ES-I3 (cell line): ENCODE results near the gene KLHDC7B.

Experiments used
- H3K36me3 ChIP-seq: 2 replicates; pipeline ENCODE4 v1.6.1; 2013; ENCODE audit warnings: mild to moderate bottlenecking, low read length, control low read depth, moderate library complexity; ENCODE audit not compliant: insufficient read depth
- H3K4me1 ChIP-seq: 2 replicates; pipeline ENCODE4 v1.6.1; 2013; ENCODE audit warnings: mild to moderate bottlenecking, control low read depth, low read length; ENCODE audit not compliant: insufficient read depth
- H3K9ac ChIP-seq: 2 replicates; pipeline ENCODE4 v1.6.1; 2013; ENCODE audit warnings: low read depth, mild to moderate bottlenecking, low read length, moderate library complexity
- H3K9me3 ChIP-seq: 2 replicates; pipeline ENCODE4 v1.6.1; 2013; ENCODE audit warnings: mild to moderate bottlenecking, low read length, moderate library complexity; ENCODE audit not compliant: control insufficient read depth, insufficient read depth

Gene KLHDC7B

DNA sequence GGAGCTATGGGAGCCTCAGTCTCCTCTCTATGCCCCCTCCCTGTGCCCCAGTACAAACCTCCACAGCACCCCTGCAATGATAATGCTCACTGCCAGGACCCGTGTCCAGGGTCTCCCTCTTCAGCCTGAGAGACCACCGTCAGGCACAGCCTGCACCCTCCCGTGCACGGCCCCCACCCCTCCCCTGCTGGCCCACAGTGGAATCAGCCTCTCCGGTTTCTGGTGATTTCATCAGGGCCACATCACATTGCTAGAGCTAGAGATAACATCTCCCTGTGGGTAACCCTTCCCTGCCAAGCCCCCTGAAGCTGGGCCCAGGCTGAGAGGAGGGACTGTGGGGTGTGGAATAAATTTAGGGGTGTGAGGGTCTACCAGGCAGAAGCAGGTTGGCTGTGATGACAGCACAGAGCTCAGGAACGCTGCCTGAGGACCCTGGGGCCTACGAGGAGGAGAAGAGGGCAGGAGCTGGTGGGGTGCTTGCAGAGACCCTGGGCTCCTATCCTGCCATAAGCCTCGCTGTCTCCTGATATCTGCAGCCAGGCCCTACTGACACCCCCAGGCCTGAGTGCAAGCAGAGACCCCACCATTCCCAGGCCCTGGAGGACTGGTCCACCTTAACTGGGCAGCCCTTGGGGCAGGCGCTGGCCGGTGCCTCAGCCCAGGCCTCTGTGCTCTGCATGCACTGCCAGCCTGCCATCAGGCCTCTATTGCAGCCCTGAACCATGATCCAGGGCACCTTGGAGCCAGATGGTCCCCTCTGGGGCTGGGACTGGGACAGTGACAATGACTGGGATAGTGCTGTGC, at the start of gene KLHDC7B:
TSS of gene KLHDC7B (plus strand) at position 378 of the 804 bp plus-strand sequence. CDS start at position 723, 345 bp downstream.
- no peaks in the 10 kb centered on the region for H3K9me3 ChIP-seq
- no peaks in the 10 kb centered on the region for H3K4me1 ChIP-seq
- no peak within 1 kb of the TSS for H3K9ac ChIP-seq
- no peaks in the 10 kb centered on the region for H3K36me3 ChIP-seq

DNA sequence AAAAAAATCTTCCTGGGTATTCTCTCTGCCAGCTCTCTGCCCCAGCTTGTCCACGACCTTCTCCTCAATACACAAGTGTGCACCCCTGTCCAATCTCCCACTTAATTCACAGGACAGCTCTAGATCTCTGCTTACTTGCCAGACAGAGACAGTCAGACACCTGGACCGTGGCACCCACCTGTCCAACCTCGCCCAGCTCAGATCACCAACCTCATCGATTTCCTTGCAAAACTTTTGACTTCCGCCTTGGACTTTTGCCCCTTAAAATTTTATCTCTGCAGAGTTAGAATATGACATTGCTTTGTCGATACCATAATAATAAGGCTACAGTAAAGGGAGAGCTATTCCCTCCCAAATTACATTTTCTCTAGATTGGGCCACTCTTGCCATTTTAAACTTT, 48.6 kb upstream of the KLHDC7B start:
- Histone ChIP-seq H3K9me3 (no peaks in the 10 kb centered on the region), H3K36me3 (no peaks in the 10 kb centered on the region), H3K9ac (no peak overlapping the region), H3K4me1 (peaks cover 5% of the 10 kb centered on the region; the same call in 1 of the 2 replicates)

DNA sequence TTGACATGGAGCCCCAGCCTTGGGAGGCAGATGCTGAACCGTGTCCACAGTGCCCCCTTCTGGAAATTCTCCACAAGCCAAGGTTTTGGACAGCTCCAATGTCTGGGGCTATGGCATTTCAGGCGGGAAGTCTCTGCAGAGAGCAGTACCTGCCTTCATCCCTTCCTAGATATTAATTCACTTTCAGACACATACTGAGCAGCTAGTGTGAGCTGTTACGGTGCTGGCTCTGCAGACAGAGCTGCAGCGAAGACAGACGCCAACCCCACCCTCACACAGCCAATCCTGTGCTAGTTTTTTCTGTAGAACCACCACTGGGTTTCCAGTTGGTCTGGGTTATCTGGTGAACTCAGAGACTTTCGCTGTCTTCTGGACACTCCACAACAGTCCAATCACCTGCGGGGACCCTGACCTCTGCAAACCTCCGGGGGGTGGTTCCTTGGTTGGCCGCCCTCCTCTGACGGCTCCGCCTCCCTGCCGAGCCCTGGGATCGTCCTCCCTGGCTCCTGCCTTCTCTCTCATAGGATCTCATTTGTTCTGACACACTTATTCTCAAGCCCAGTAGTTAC, 47.3 kb upstream of the KLHDC7B start:
- no peaks in the 10 kb centered on the region for H3K9me3 ChIP-seq
- H3K9ac ChIP-seq: peak overlapping the region; percentile 40; the same call in 1 of the 2 replicates
- H3K4me1 ChIP-seq: peaks cover 5% of the 10 kb centered on the region; the same call in 1 of the 2 replicates
- H3K36me3 ChIP-seq: no peaks in the 10 kb centered on the region

DNA sequence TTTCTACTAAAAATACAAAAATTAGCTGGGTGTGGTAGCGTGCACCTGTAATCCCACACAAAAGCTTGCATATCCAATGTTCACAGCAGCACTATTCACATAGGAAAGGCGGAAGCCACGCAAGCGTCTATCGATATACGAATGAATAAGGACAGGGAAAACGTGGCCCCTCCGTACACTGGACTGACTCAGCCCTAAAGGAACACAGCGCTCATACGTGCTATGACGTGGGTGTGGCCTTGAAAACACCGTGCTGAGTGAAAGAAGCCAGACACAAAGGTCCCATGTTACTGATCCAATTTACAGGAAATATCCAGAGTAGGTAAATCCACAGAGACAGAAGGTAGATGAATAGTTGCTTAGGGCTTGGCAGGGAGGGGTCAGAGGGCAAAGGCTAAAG, 45.2 kb upstream of the KLHDC7B start:
- Histone ChIP-seq H3K4me1 (peaks cover 5% of the 10 kb centered on the region; the same call in 1 of the 2 replicates), H3K9me3 (no peaks in the 10 kb centered on the region), H3K9ac (no peak overlapping the region), H3K36me3 (no peaks in the 10 kb centered on the region)

DNA sequence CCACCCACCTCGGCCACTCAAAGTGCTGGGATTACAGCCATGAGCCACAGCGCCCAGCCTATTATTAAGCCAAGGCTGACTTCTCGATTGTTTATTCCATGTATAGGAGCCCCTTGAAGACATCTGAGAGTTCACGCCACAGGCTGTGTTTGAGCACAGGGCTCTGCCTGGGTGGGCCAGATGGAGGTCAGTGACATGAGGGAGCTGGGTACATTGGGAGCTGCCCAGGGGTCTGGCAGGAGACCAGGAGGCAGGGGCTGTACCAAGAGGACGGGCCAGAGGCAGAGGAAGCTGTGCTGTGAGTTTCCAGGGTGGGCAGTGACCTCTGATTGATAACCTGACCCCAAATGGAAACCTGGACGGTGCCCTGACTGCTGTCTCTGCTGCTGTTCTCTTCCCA, 43.6 kb upstream of the KLHDC7B start:
- Histone ChIP-seq H3K4me1 (peaks cover 5% of the 10 kb centered on the region), H3K9me3 (no peaks in the 10 kb centered on the region), H3K9ac (no peak overlapping the region), H3K36me3 (no peaks in the 10 kb centered on the region)

DNA sequence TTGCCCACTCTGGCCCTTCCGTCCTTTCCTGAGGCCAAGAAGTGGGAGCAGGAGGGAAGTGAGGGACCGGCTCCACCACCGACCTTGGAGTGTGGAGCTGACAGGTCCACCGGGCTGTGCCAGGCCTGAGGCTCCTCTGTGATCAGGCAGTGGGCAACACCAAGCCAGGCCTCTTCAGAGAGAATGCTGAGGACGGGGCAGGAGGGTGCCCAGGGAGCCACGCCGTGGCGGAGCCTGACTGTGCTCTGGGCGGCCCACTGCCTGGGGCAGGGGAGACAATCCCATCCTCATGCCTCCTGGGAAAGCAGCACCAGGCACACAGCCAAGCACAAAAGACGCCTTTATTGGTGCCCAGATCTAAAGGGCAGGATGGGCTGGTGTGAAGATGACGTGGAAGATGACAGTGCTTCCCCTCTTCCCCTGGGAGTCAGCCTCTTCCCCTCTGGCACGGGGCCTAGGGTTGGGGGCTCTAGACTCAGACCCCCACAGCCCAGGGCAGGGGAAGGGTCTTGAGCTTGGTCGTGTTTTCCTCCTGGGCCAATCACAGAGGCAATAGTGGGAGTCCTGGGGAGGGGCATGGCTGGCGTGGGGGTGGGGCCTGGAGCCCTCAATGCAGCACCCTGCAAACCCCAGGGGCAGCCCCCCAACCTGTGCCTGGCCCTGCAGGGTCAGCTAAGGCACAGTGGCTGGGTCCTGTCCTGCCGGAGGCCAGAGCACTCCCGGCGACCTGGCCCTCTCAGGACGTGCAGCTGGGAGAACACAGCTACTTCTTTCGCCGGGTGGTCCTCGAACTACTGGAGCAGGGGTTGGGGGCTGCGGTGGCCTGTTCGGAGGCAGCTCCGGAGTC, 42.8 kb upstream of the KLHDC7B start:
- Histone ChIP-seq H3K4me1 (peaks cover 5% of the 10 kb centered on the region), H3K9ac (no peak overlapping the region), H3K36me3 (no peaks in the 10 kb centered on the region), H3K9me3 (no peaks in the 10 kb centered on the region)

DNA sequence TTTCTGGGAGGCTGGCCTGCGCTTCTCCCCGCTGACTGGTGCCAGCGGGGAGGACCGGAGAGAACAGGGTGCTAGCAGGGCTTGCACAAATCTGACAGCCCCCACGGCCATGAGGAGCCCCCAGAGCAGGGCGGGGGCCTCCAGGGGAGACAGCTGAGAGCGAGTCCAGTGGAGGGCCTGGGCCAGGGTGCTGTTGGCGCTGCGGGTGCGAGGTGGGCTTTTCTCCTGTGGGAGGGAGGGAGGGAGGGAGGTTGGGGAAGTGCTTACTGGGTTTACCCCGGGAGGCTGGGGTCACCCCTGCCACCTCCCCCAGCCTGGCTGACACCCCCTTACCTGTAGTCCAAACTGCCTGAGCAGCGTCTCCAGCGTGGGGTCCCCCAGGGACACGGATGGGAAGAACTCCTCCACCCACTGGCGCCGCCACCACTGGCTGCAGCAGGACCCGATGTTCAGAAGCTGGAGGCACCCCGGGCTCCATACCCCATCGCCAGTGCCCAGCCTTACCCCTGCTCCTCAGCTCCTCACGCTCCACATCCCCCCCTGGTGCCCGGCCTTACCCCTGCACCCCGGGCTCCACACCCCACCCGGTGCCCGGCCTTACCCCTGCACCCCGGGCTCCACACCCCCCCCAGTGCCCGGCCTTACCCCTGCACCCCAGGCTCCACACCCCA, 42.1 kb upstream of the KLHDC7B start:
- Histone ChIP-seq H3K9ac (no peak overlapping the region), H3K9me3 (no peaks in the 10 kb centered on the region), H3K36me3 (no peaks in the 10 kb centered on the region), H3K4me1 (peaks cover 3% of the 10 kb centered on the region)

DNA sequence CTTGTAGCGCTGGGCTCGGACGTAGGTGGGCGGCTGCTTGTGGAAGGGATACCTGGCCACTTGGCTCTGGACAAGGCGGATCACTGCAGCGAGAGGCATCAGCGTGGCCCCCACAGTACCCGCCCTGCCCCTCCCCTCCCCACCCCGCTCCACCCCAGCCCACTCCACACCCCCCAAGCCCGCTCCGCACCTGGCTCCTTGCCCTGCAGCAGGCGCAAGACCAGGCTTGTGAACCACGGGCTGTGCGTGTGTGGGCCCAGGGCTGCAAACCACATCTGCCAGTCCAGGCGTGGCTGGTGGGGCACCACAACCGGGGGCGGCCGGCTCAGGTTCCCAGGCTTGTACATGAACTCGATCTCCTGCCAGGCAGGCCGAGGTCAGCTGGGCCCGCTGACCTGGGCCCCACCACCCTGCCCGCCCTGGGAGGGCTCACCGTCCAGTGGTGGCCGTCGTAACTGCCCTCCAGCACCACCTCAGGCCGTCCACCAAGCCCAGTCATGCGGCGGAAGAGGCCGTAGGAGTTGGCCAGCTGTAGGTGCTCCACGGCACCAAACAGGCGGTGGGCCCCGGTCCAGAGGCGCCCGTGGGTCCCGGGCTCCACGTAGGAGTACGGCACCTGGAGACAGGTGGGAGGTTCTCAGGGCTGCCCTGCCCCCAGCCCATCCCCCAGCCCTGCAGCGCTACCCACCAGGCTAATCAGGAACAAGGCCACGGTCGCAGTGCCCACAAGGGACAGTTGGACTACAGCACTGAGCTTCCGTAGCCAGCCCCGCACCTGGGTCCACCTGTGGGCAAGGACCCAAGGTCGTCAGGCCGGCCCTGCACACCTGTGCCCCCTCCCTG, 41.1 kb upstream of the KLHDC7B start:
- H3K9me3 ChIP-seq: no peaks in the 10 kb centered on the region
- H3K4me1 ChIP-seq: peaks cover 6% of the 10 kb centered on the region; the same call in 1 of the 2 replicates
- no peak overlapping the region for H3K9ac ChIP-seq
- H3K36me3 ChIP-seq: no peaks in the 10 kb centered on the region

DNA sequence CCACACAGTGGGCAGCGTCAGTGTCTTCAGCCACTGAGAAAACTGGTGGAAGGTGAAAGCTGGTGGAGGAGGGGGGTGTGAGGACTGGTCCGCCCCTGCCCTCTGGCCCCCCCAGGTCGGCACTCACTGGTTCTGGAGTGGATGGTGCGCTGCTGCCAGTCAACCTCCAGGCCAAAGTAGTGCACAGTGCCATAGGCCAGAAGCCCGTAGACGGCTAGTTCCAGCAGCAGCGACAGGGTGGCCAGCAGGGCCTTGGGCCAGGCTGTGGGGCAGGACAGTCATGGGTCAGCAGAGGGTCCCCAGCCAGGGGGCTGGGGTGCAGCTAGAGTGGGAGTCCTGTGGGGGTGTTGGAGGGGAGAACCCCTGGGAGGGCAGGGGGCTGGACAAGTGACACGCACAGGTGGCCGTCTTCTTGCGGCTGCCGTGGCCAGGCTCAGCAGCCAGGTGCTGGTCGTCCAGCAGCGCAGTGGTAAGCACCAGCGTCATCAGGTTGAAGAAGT, 40.4 kb upstream of the KLHDC7B start:
- H3K36me3 ChIP-seq: no peaks in the 10 kb centered on the region
- H3K4me1 ChIP-seq: peaks cover 6% of the 10 kb centered on the region; the same call in 1 of the 2 replicates
- no peak overlapping the region for H3K9ac ChIP-seq
- H3K9me3 ChIP-seq: no peaks in the 10 kb centered on the region

DNA sequence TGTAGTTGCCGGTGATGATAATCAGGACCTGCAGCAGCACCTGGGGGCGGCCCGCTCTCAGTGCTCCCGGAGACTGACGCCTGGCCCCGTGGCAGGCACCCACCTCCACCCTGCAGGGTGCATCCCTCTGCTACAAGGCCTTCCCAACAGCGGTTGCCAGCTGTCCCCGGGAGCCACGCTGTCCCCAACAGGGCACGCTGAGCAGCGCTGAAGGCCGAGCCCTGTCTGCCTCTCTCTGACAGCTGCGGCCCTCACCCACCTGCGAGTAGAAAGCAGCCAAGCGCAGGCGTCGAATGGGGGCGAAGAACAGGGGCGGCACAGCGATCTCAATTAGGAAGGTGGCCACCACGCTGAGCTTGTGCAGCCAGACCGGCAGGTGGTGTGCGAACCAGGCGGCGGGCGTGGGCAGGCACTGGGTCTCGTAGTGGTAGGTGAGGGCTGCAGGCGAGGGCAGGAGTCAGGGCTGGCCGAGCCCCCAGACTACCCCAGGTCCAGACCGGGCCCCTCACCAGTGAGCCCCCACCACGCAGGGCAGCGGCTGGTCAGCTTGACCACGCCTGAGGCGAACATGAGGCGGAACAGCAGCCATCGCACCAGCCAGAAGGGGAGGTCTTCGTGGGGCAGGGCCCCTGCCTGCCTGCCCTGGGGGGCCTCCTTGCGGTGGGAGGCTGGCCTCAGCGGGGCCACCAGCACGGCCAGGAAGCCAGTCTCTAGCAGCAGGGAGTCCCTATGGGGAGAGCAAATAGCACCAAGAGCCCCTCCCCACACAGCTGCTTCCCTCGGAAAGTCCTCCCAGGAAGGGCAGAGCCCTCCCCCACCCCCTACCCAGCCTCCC, 39.7 kb upstream of the KLHDC7B start:
- no peaks in the 10 kb centered on the region for H3K36me3 ChIP-seq
- H3K9me3 ChIP-seq: no peaks in the 10 kb centered on the region
- H3K4me1 ChIP-seq: peaks cover 6% of the 10 kb centered on the region; the same call in 1 of the 2 replicates
- no peak overlapping the region for H3K9ac ChIP-seq

DNA sequence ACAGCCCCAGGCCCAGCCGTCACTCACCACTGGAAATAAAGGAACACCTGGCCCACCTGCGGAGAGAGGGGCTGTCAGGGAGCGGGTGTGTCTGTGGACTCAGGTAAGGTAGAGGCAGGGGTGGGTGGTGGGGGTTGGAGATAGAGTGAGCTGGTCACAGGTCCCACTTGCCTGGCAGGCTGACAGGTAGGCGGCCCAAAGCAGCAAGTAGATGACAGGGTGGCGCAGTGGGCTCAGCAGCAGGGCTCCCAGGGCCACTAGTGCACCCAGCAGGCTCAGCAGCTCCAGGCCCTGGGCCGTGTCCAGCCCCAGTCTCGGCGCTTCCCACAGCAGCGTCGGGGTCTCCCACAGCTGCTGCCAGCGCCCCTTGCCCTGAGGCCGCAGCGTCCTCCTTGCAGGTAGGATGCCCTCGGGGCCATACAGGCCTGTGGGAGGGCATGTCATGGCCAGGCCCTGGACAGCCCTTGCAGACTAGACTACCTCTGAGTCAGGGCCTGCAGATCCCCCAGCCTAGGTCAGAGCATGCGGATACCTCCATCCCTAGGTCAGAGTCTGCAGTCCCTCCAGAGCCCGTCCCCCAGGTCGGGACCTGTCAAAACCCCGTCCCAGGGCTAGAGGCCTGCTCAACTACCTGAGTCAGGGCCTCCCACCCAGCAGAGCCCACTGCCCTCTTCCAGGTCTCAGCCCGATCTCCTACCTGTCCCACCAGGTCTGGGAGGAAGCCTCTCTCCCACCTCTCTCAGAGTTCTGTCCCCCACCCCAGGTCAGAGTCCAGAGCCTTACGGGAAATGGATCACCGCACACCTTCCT, 38.9 kb upstream of the KLHDC7B start:
- H3K36me3 ChIP-seq: no peaks in the 10 kb centered on the region

DNA sequence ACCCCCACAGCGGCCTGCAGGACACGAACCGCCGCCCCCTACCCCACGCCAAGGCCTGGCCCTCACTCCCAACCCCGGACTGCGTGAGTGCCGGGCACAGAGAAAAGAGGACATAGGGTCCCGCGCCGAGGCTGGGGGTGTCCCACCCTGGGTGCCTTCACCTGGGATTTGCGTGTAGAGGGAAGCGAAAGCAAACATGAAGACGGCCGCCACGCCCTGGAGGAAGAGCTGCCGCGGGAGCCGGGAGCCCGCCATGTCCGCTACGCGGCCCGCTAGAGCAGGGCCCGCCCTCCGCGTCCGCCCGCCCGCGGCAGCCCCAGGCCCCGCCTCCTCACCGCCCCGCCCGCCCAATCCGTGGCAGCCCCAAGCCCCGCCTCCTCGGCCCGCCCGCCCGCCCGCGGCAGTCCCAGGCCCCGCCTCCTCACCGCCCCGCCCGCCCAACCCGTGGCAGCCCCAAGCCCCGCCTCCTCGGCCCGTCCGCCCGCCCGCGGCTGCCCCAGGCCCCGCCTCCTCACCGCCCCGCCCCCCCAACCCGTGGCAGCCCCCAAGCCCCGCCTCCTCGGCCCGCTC, 38.2 kb upstream of the KLHDC7B start, which contains the start of gene LMF2:
TSS of gene LMF2 (minus strand) at position 282 of the 570 bp plus-strand sequence. CDS start at position 255, 27 bp downstream.
- H3K9me3 ChIP-seq: no peaks in the 10 kb centered on the region
- peaks cover 6% of the 10 kb centered on the region; the same call in 1 of the 2 replicates for H3K4me1 ChIP-seq
- H3K36me3 ChIP-seq: no peaks in the 10 kb centered on the region
- peak within 1 kb of the TSS; percentile 84 for H3K9ac ChIP-seq

More for the DNA sequence above, 38.9 kb upstream of the KLHDC7B start:
- peaks cover 6% of the 10 kb centered on the region; the same call in 1 of the 2 replicates for H3K4me1 ChIP-seq
- no peaks in the 10 kb centered on the region for H3K9me3 ChIP-seq
- peak overlapping the region; percentile 55 for H3K9ac ChIP-seq
